ENCODE data around the gene PDZD4.
A peak's percentile ranks its signal among the peaks of the same experiment; 100 is the strongest.

PDZD4 gene

GRCh38 chrX:153829799-153830639 lies at the start of gene PDZD4:
PDZD4 (minus strand) TSS chrX:153830544; CDS start chrX:153830298, 246 bp downstream.
- no peak for DNase-seq

DNA sequence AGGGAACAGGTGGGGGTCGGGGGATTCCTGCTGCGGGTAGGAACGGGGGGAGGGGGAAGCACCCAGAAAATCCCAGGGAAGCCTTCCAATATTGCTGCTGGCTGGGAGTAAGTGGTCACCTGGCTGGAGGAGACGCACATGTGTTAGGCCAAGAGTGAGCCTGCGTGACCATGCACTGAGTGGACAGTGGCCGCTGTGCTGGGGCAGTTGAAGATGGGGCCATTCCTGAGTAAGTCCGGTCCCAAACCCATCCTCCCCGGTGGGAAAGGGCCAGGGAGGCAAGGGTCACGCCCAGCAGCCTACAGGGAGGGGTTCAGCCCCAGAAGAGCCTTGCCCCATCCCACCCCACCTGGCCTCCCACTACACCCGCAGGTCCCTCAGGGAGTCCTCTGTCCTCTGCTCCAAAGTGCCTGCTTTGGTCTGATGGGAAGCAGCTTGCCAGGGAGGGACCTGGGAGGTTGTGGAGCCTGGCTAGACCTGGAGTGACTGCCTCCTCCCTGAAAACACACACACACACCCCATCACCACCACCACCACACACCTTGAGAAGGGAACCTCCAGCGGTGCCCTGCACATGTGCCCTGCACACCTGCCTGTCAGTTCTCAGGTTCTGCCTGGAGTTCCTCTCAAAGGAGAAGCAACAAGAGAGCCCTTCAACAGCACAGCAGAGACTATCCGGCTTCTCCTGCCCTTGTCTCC lies 49.5 kb upstream of the PDZD4 start:
- no peak for DNase-seq

GRCh38 chrX:153878969-153879653 lies 48.8 kb upstream of the PDZD4 start:
- no peak for DNase-seq

- no peak for DNase-seq
These were observed 48.0 kb upstream of the PDZD4 start for GRCh38 chrX:153878345-153878744.

DNA sequence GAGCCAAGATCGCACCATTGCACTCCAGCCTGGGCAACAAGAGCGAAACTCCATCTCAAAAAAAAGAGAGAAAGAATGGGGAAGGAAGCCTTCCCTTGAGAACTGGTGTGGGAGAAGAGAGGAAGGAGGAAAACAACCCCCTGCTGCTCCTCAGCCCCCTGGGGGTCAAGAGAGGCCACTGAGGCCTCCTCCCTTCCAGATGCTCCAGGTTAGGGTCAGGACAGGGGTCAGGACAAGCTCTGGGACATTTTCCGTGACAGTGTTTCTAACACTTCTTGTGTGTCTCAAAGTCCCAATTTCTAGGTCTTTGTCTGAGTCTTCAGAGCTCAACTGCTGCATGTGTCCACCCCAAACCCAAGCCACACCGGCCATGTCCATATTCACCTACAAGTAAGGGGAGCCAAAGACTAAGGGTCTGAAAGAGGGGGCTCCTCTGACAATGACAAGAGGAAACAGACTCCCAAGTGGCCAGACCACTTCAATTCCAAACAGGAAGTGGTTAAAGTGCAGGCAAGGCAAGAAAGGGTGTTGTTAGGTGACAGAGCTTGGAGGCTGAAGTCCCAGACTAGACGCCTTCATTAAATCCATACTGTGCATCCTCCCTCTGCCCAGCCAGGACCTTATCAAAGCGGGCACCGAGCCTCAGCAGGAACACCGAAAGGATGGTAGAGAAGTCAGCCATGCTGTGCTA lies 47.4 kb upstream of the PDZD4 start:
- no peak for DNase-seq

- no peak for DNase-seq
These were observed 45.8 kb upstream of the PDZD4 start for GRCh38 chrX:153876112-153876491.

GRCh38 chrX:153875391-153876111 lies 45.2 kb upstream of the PDZD4 start:
- peak; percentile 57 to 63 for DNase-seq

DNA sequence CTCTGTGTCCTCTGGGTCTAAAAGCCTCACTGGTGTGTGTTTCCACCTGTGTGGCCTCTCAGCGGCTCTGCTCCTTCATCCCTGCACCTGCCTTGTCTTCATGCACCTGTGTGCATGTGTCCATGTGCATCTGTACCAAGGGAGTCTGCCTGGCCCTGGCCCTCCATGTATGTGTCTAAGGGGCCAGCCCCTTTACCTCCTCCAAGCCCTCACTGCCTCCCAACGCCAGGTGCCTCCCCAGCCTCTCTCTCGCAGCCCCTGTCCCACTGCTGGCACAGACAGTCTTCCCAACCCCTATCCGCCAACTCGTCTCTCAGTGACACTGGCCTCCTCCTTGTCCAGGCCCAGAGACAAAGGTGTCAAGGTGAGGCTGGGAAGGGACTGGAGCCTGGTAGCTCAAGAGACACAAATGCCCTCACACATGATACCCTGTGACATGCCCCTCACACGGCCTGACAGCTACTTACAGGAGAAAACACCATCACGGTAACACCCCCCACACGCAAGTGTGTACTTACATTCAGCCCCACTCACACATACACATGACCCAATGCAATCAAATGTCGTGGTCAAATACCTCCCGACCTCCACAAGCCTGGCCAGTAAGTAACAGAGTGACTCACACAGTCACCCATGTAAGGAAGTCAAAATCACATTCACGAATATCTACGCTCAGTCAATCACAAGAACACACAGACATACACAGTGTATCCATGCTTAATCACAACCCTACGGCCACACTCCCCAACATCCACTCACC lies 44.2 kb upstream of the PDZD4 start:
- DNase-seq, result no peak

DNA sequence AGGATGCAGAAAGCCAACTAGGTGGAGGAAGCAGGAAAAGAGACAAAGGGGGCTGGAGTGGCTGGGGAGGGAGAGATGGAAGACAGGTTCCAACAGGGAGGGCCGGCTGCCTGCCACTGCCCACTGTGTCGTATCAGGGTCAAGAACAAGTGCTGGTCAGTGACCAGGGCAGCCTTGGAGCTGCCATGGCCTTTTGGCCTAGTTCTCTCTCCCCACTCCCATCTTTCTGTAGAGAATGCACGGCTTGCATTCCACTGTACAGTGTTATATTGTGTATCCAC lies 43.7 kb upstream of the PDZD4 start:
- no peak for DNase-seq

DNA sequence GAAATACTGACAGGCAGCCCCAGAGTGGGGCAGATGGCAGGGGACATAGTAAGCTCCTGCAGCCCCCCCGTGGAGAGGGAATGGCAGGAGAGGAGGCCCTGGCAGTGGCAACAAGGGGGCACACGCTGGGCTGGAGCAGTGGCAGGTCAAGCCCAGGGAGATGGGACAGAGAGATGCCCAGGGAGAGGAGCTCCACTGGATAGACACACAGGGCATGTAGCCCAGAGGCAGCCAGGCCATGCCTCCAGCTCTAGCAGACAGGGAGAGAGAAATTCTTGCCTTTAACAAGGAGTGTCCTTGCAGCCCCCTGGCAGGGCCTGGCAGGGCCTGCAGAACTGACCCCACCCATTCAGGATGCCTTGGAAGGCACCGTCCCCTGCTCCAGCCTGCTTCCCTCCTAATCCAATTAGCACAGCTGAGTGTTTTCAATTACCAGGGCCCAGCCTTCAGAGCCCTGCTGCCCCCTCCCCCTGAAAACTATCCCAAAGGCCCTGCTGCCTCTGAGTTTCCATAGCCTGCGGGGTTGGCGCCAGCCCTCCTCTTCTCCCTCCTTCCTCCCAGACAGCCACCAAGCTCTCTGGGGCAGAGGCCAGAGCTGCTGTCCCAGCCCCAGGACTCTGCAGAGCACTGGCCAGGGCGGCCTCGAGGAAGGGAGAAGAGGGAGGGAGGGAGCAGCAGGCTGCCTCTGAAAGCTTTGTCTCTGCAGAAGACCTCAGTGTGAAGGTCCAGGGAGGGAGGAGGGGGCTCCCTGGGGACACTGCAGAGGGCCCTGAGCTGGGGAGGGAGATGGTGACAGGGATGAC lies 43.1 kb upstream of the PDZD4 start:
- no peak for DNase-seq

DNA sequence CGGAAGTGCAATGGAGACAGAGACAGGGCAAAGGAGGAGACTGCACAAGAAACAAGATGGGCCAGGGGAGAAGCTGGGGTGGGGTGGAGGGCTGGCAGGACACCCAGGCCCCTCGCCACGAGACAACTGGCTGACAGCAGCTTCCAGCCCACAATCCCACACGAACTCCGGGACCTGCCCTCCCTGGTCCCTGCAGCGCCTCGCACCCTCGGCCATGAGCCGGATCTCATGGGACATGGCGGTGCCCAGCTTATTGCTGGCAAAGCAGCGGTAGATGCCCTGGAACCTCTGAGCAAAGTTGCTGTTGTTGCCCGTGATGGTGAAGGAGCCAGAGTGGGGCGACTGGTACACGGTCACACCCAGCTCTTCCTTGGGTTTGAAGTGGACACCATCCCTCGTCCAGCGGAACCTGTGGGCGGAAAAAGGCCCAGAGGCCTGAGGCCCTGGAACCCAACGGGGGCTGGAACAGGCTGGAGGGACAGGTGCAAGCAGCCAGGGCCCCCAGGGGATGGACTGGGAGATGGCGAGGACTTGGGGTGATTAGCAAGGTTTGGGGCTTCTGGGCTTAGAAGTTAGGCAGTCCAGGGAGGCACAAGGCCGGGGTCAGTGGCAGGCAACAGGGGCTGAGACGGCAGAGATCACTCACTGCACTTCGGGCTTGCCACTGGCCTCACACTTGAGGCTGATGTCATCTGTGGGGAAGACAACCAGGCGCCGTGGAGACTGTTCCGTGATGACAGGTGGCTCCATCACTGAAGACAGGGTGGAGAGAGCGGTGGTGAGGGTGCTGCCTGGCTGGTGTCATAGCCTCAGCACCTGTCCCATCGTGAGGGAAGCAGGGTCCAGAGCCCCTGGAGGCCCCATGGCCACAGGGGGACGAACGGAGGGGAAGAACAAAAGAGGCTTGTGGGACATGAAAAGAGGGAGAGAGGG lies 41.9 kb upstream of the PDZD4 start:
- DNase-seq, result no peak

DNA sequence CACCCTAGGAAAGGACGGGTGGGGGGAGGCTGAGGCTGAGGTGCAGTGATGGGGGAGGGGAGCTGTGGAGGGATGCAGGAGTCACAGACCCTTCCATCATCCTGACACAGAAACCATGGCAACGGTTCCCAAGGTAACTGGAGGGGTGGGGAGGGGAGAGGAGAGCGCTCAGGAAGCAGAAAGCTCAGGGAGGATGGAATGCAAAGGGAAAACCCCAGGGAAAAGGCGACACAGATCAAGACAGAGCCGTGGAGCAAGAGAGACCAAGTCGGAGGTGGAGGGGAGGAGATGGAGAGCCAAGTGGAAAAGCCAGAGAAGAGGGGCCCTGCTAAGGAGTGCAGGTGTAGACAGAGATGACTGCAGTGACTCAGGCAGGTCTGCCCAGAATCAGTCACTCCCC lies 41.1 kb upstream of the PDZD4 start:
- DNase-seq, result no peak

GRCh38 chrX:153870791-153871360 lies 40.5 kb upstream of the PDZD4 start:
- DNase-seq, result no peak

GRCh38 chrX:153870288-153870690 lies 39.9 kb upstream of the PDZD4 start:
- no peak for DNase-seq

DNA sequence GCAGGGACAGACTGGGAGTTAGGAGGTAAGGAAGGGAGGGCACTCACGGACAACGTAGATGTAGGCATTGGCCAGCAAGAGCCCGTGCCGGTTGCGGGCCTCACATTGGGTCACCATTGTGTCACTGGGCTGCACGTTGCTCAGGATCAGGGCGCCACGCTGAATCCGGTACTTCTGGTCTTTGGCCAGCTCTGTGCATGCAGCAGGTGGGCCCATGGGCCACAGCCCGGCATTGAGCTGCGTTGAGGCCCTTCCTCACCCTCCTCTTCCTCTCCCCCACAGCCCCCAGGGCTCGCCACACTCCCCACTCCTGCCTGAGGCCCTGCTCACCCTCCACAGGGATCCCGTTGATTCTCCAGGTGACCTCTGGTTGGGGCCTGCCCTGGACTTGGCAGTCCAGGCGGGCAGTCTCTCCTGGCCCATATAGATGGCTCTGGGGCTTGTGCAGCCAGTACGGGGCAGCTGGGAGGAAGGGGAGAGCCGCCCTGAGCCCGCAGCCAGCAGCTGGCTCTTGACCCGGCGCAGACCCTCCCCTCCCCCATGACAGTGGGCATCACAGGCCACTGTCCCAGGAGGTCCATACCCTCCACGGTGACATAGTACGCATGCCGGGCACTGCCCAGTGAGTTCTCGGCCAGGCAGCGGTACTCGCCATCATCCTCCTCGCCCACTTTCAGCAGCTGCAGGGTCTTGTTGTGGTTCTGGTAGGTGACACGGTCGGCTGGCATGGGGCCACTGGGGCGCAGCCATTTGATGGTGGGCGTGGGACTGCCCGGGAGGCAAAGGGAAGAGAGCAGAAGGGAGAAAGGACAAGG lies 39.3 kb upstream of the PDZD4 start:
- no peak for DNase-seq

DNA sequence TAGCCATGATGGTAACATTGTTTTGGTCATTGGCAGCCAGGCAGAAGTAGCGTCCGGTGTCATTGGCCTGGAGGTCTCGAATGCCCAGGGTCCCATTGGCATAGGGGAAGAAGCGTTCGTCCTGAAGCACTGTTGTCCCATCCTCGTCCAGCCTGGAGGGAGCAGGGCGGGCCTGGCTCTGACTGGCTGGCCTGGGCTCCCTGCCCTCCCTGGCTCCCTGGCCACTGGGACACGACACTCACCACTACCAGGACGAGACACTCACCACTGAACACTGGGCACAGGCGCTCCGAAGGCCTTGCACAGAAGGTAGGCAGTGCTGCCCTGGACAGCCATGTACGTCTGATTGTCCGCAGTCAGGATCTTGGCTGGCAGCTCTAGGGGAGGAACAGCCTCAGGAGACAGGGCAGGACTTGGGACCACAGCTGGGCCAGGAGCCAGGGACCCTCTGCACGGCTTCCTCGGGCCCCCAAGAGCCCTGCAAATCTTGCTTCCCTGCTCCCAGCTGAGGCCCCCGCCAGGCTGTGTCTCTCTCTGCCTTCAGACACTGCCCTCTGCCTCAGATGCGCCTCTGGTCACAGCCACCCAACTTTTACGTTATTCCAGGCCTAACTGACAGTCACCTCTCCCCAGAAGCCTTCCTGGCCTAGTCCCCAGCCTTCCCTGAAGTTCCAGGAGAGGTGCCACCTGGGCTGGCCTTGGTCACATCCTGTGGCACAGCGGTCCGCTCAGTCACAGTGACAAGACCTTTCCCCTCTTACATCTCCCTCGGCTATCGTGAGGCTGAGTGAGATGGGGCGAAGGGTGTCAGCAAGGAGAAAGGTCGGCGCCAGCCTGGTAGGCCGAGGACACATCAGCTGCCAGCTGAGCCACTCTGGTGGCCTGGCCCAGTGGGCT lies 38.5 kb upstream of the PDZD4 start:
- no peak for DNase-seq

DNA sequence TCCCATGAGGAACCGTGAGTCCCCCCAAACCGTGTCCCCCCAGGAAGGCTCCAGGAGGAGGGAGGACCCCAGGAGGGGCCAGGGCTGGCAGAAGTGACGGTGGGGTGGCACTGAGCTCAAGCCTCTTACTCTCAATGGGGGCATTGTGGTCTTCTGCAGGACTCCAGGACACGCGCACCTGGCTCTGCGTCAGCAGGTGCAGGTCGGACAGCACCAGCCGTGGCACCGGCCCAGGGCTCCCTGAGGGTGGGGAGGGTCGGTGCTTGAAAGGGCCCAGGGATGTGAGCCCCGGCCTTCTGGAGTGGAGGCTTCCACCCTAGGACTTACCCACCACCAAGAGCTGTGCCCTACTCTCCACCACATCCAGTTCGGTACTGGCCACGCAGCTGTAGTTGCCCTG lies 37.3 kb upstream of the PDZD4 start:
- DNase-seq, result no peak

- DNase-seq, result no peak
These were observed 36.8 kb upstream of the PDZD4 start for GRCh38 chrX:153867139-153867538.

Measured in CD4-positive, alpha-beta T cell treated with Interleukin-4 for 1 hour (primary cell).